Body of pancreas (tissue), 4 donors: Measurements from ENCODE around the gene POLR2H. TPM values are rescaled to one million over a fixed set of nuclear protein-coding genes. Genes with fewer than 3 reads are reported as not detected.

ENCODE experiments used
- ATAC-seq: fragments of 150-250 bp; one replicate; pipeline ENCODE4 v1.9.1; 2016
- DNase-seq, 4 donors: peaks; one replicate each; pipeline ENCODE4 v3.0.0-alpha.2; 2019
- H3K27ac ChIP-seq, 4 donors: fragments of 200-600 bp; sonication (generic); 1 replicate in 3 of 4; 2 replicates in 1 of 4; pipeline versions ENCODE4 v1.5.1 to v1.6.1; 2016 to 2019; ENCODE audit warnings: mild to moderate bottlenecking in 1 of 4, mixed read lengths in 1 of 4, moderate library complexity in 1 of 4
- H3K27me3 ChIP-seq, 2 donors: fragments of 200-600 bp; sonication (generic); one replicate each; pipeline ENCODE4 v1.6.0; 2016; ENCODE audit warnings: mild to moderate bottlenecking in 1 of 2
- H3K36me3 ChIP-seq, 2 donors: fragments of 200-600 bp; sonication (generic); replicated peaks in 1 of 2; 2 replicates each; pipeline ENCODE4 v1.5.1; 2016; ENCODE audit warnings: low read depth in 2 of 2; ENCODE audit not compliant: insufficient read depth in 1 of 2
- H3K4me1 ChIP-seq: fragments of 200-600 bp; sonication (generic); one replicate; pipeline ENCODE4 v1.6.0; 2016
- H3K4me3 ChIP-seq, 2 donors: fragments of 200-600 bp; sonication (generic); 1 replicate in 1 of 2; 2 replicates in 1 of 2; pipeline ENCODE4 v1.5.1; 2016 to 2019
- H3K9me3 ChIP-seq, 3 donors: fragments of 200-600 bp; sonication (generic); 1 replicate in 2 of 3; 2 replicates in 1 of 3; pipeline ENCODE4 v1.5.1; 2016
- POLR2A ChIP-seq, 3 donors: fragments of 450-650 bp; IDR thresholded peaks; one replicate each; pipeline ENCODE4 v1.6.1; 2016; ENCODE audit warnings: antibody characterized with exemption in 3 of 3, mild to moderate bottlenecking in 2 of 3
- WGBS, 2 donors: methylation state at CpG; one replicate each; pipeline ENCODE4 v1.1.5; 2017; 5-methylcytosine and 5-hydroxymethylcytosine counted together
- intact Hi-C: fragments of 100-400 bp; cut with DNase I; formaldehyde crosslinking; loops from one replicate; pipeline ENCODE4 v1.15.1; 2023
- total RNA-seq, 2 donors: library from RNA; depleted of rRNA; stranded (reverse); fragments of >200 nt; gene quantifications; one replicate each; pipeline ENCODE4 v1.1.0, GENCODE V29; 2016
- TF ChIP-seq, protein P1 (sequence below), 7 experiments: fragments of 450-650 bp in 4 of 7; fragments of 200-600 bp in 3 of 7; sonication (generic) in 3 of 7; IDR thresholded peaks; one replicate each; pipeline ENCODE4 v1.5.1; 2016 to 2019; ENCODE audit warnings: antibody characterized with exemption in 7 of 7

The POLR2H gene
- total RNA-seq, 2 donors from 2014 or later, result 32.4 to 137 TPM

DNA sequence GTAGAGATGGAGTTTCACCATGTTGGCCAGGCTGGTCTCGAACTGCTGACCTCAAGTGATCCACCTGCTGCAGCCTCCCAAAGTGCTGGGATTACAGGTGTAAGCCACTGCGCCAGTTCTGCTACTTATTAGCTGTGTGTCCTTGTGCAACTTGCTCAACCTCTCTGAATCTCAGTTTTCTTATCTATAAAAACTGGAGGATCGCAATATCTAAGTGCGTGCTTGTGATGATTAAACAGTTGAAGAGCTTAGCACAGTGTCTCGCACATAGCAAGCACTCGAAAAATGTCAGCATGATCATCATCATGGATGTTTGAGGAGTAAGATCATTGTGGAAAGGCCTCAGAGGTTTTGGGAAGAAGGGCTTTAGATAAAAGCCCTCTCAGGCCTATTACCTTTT lies 10.9 kb upstream of the POLR2H start:
- no peaks in the 10 kb centered on the region for H3K36me3 ChIP-seq
- TF ChIP-seq POLR2A (IDR thresholded peaks at IDR 0.05), result no peak
- TF ChIP-seq, protein P1, sequence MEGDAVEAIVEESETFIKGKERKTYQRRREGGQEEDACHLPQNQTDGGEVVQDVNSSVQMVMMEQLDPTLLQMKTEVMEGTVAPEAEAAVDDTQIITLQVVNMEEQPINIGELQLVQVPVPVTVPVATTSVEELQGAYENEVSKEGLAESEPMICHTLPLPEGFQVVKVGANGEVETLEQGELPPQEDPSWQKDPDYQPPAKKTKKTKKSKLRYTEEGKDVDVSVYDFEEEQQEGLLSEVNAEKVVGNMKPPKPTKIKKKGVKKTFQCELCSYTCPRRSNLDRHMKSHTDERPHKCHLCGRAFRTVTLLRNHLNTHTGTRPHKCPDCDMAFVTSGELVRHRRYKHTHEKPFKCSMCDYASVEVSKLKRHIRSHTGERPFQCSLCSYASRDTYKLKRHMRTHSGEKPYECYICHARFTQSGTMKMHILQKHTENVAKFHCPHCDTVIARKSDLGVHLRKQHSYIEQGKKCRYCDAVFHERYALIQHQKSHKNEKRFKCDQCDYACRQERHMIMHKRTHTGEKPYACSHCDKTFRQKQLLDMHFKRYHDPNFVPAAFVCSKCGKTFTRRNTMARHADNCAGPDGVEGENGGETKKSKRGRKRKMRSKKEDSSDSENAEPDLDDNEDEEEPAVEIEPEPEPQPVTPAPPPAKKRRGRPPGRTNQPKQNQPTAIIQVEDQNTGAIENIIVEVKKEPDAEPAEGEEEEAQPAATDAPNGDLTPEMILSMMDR (IDR thresholded peaks at IDR 0.05), result no peak
- peak overlapping the region in 3 of 4 donors; percentile 45 to 78 (median 60) for H3K27ac ChIP-seq
- H3K4me1 ChIP-seq, result peaks cover 42% of the 10 kb centered on the region
- ATAC-seq (no peak), DNase-seq (no peak)
- WGBS, 2 donors, result 91 to 93% methylated on average over 6 of the region's 6 CpGs
- H3K27me3 ChIP-seq, result no peaks in the 10 kb centered on the region
- intact Hi-C loops, result no loop called here
- no peaks in the 10 kb centered on the region for H3K9me3 ChIP-seq
- no peak overlapping the region for H3K4me3 ChIP-seq

DNA sequence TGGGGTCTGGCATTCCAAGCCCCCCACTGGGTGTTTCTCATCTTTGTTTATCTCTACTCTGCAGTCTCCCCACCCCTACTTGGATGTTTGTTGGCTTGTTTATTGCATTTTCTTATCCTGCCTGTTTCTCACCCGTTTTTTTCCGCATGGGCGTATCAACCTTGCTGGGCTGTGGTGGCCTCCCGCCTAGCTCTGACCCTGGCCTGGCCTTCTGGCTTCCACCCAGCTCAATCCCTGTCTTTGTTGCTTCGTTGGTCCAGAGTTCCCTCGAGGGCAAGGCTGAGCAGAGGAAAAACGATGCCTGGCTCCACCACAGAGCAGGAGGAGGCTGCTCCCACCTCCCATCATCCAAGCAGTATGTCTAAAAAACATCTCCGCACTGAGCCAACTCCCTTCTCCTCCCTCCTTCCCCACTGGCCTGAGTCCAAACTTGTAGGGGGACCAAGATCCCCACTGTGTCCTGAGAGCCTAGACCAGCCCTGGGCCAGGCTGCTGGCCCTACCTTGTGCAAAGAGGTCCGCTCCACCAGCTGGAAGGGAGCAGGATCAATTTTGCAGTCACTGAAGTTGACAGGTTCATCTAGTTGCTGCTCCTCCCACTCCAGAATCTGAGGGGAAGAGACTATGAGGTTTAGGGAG lies 9.9 kb upstream of the POLR2H start:
- no peak for ATAC-seq
- Histone ChIP-seq H3K27ac (peak overlapping the region in 3 of 4 donors; percentile 57 to 78 (median 78)), H3K4me3 (no peak overlapping the region), H3K4me1 (peaks cover 39% of the 10 kb centered on the region), H3K9me3 (no peaks in the 10 kb centered on the region), H3K27me3 (no peaks in the 10 kb centered on the region), H3K36me3 (no peaks in the 10 kb centered on the region)
- 44% methylated on average over 9 of the region's 9 CpGs for WGBS, 2 donors
- DNase-seq, result no peak
- no peak for TF ChIP-seq POLR2A (IDR thresholded peaks at IDR 0.05)
- TF ChIP-seq, protein P1 (IDR thresholded peaks at IDR 0.05), result no peak
- intact Hi-C loops, result no loop called here

GRCh38 chr3:184352149-184352785 lies 9.2 kb upstream of the POLR2H start:
- peaks cover 39% of the 10 kb centered on the region for H3K4me1 ChIP-seq
- no peak overlapping the region for H3K4me3 ChIP-seq
- no peaks in the 10 kb centered on the region for H3K36me3 ChIP-seq
- WGBS, 2 donors, result 48 to 67% methylated on average over 15 of the region's 15 CpGs
- TF ChIP-seq POLR2A (IDR thresholded peaks at IDR 0.05), result no peak
- TF ChIP-seq, protein P1 (IDR thresholded peaks at IDR 0.05), result no peak
- DNase-seq (peak; percentile 68 to 90 (median 80)), ATAC-seq (peak; percentile 87)
- no peaks in the 10 kb centered on the region for H3K9me3 ChIP-seq
- H3K27ac ChIP-seq, result peak overlapping the region; percentile 48 to 78 (median 68)
- H3K27me3 ChIP-seq, result no peaks in the 10 kb centered on the region
- intact Hi-C loops, result no loop called here

DNA sequence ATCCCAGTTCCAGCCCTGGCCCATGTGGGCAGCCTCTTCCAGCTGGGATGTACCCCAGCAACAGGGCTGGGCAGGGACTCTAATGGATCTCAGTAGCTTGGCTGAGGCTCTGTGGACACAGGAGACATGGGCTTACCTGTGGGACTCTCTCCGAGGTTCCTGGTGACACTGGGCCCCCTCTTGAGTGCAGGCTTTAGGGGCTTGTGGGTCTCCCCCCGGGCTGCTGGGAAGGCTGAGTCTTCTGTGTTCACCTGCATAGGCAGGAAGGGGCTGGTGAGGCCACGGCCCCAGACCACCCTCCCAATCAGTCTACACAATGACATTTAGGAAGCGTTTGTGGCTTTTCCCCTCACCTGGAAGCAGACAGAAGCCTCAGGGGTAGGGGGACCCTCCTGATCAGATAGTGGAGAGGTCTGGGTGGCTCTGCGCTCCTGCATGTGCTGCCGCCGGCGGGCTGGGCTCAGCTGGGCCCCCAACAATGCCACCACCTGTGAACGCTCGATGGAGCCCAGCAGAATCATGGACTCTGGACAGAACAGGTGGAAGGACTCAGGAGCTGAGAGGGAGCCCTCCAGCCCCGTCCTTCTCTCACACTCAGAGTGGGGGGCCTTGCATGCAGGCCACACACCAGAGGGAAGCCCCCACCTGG lies 8.5 kb upstream of the POLR2H start:
- DNase-seq, result no peak
- ATAC-seq, result no peak

More for the DNA sequence above, 8.5 kb upstream of the POLR2H start:
- Histone ChIP-seq H3K27me3 (no peaks in the 10 kb centered on the region), H3K27ac (peak overlapping the region; percentile 48 to 78 (median 68)), H3K36me3 (no peaks in the 10 kb centered on the region), H3K4me3 (no peak overlapping the region), H3K9me3 (no peaks in the 10 kb centered on the region), H3K4me1 (peaks cover 39% of the 10 kb centered on the region)
- WGBS, 2 donors, result 84% methylated on average over 11 of the region's 11 CpGs; no CpG with 5 or more reads in 1 of the 2 donors
- TF ChIP-seq, protein P1 (IDR thresholded peaks at IDR 0.05), result no peak
- intact Hi-C loops, result no loop called here
